Stimulated activated CD4-positive, alpha-beta T cell treated with anti-CD3 and anti-CD28 coated beads, Interleukin-1b, Interleukin-23, amount 100 ng/mL, for 48 hours (primary cell): ENCODE data around the gene FSHR.

Source experiments
- DNase-seq: peaks from one replicate; pipeline ENCODE4 v3.0.0-alpha.2; 2020

The FSHR gene

GRCh38 chr2:49154140-49154539 lies at the start of gene FSHR:
Gene FSHR (minus strand): TSS chr2:49154515. CDS start chr2:49154417, 98 bp downstream.
- DNase-seq, result no peak

GRCh38 chr2:49199266-49199665 lies 45.0 kb upstream of the FSHR start:
- no peak for DNase-seq

- no peak for DNase-seq
Observed at GRCh38 chr2:49194701-49195100, 40.4 kb upstream of the FSHR start.

GRCh38 chr2:49192036-49192435 lies 37.7 kb upstream of the FSHR start:
- no peak for DNase-seq

- DNase-seq, result no peak
Observed at GRCh38 chr2:49189512-49190225, 35.4 kb upstream of the FSHR start.

GRCh38 chr2:49186050-49186648 lies 31.8 kb upstream of the FSHR start:
- no peak for DNase-seq

- DNase-seq, result no peak
Observed at GRCh38 chr2:49178656-49179055, 24.3 kb upstream of the FSHR start.

GRCh38 chr2:49177194-49177593 lies 22.9 kb upstream of the FSHR start:
- DNase-seq, result no peak

- DNase-seq, result no peak
Observed at GRCh38 chr2:49175831-49176230, 21.5 kb upstream of the FSHR start.

GRCh38 chr2:49174750-49175149 lies 20.4 kb upstream of the FSHR start:
- DNase-seq, result no peak

- no peak for DNase-seq
Observed at GRCh38 chr2:49167131-49167530, 12.8 kb upstream of the FSHR start.

- no peak for DNase-seq
Observed at GRCh38 chr2:49165662-49166061, 11.3 kb upstream of the FSHR start.

GRCh38 chr2:49164729-49165128 lies 10.4 kb upstream of the FSHR start:
- DNase-seq, result no peak

- no peak for DNase-seq
Observed at GRCh38 chr2:49162151-49162550, 7.8 kb upstream of the FSHR start.

- DNase-seq, result no peak
Observed at GRCh38 chr2:49154891-49155290, 576 bp upstream of the FSHR start.

- no peak for DNase-seq
Observed at GRCh38 chr2:49153252-49153651, 1.1 kb downstream of the FSHR start.

GRCh38 chr2:49152824-49153223 lies 1.5 kb downstream of the FSHR start:
- no peak for DNase-seq

- DNase-seq, result no peak
Observed at GRCh38 chr2:49146401-49146800, 7.9 kb downstream of the FSHR start.

- DNase-seq, result no peak
Observed at GRCh38 chr2:49131801-49132200, 22.5 kb downstream of the FSHR start.

- DNase-seq, result no peak
Observed at GRCh38 chr2:49129034-49129433, 25.3 kb downstream of the FSHR start.

- no peak for DNase-seq
Observed at GRCh38 chr2:49123600-49123999, 30.7 kb downstream of the FSHR start.

- no peak for DNase-seq
Observed at GRCh38 chr2:49122107-49122506, 32.2 kb downstream of the FSHR start.

GRCh38 chr2:49113046-49113445 lies 41.3 kb downstream of the FSHR start:
- DNase-seq, result no peak

- DNase-seq, result no peak
Observed at GRCh38 chr2:49111456-49111855, 42.9 kb downstream of the FSHR start.

GRCh38 chr2:49111006-49111405 lies 43.3 kb downstream of the FSHR start:
- DNase-seq, result no peak
